Suprapubic skin (tissue), 3 donors: ENCODE results near the gene EYS.

Experiments used
- EP300 ChIP-seq: sonication (generic); formaldehyde crosslinking; IDR thresholded peaks from one replicate; pipeline ENCODE4 v1.6.1; 2017; ENCODE audit warnings: antibody characterized with exemption
- POLR2A ChIP-seq, 2 donors: fragments of 450-650 bp; IDR thresholded peaks; one replicate each; pipeline ENCODE4 v1.6.1; 2017; ENCODE audit warnings: antibody characterized with exemption in 2 of 2, mild to moderate bottlenecking in 2 of 2, moderate library complexity in 2 of 2
- TF ChIP-seq, protein P1 (sequence below), 2 donors: fragments of 200-600 bp in 1 of 2; fragments of 450-650 bp in 1 of 2; sonication (generic) in 1 of 2; IDR thresholded peaks; one replicate each; pipeline ENCODE4 v1.5.1; 2016 to 2019; ENCODE audit warnings: antibody characterized with exemption in 2 of 2, mild to moderate bottlenecking in 1 of 2, moderate library complexity in 1 of 2

DNA sequence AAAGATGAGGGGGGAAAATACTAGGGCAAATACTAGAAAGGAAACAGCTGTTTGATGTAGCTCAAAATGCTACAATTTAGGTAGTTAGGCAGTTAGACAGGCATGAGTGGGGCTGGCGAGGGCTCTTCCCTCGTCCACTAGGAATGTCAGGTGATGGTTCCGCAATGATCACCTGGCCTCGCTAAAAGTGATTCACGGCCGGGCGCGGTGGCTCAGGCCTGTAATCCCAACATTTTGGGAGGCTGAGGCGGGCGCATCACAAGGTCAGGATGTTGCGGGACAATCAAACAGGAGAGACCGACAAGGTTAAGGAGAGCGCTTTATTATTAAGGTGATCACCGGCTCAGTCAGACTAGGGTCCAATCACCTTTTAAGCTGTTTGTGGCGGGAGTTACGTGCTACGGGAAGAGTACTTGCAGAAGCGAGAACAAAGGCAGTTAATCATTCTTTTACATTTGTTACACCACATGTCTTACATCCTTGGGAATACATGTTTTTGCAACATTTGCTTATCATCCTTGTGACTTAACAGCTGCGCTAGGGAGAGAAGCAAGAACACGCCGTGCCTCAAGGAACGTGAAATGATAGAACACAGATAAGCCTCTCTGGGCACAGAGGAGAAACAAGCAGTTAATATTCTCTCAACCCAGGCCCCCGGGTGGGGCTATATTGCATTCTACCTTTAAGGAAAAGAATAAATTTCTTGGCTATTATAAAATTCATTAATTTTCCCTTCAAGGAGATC lies 1025.4 kb downstream of the EYS start:
- TF ChIP-seq, protein P1, sequence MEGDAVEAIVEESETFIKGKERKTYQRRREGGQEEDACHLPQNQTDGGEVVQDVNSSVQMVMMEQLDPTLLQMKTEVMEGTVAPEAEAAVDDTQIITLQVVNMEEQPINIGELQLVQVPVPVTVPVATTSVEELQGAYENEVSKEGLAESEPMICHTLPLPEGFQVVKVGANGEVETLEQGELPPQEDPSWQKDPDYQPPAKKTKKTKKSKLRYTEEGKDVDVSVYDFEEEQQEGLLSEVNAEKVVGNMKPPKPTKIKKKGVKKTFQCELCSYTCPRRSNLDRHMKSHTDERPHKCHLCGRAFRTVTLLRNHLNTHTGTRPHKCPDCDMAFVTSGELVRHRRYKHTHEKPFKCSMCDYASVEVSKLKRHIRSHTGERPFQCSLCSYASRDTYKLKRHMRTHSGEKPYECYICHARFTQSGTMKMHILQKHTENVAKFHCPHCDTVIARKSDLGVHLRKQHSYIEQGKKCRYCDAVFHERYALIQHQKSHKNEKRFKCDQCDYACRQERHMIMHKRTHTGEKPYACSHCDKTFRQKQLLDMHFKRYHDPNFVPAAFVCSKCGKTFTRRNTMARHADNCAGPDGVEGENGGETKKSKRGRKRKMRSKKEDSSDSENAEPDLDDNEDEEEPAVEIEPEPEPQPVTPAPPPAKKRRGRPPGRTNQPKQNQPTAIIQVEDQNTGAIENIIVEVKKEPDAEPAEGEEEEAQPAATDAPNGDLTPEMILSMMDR (IDR thresholded peaks at IDR 0.05): no peak
- TF ChIP-seq POLR2A (IDR thresholded peaks at IDR 0.05): no peak
- TF ChIP-seq EP300: no peak
